Cardiac muscle cell (in vitro differentiated cells and primary cell): ENCODE data around the gene CASZ1. TPM values are rescaled to one million over a fixed set of nuclear protein-coding genes. Genes with fewer than 3 reads are reported as not detected.
A peak's percentile ranks its signal among the peaks of the same experiment; 100 is the strongest.

ENCODE experiments used
- DNase-seq, 2 donors: peaks; one replicate each; pipeline versions ENCODE4 v3.0.0 to v3.0.0-alpha.2; 2010 to 2017; ENCODE audit warnings: low read depth in 1 of 2, low spot score in 1 of 2
- H3K27ac ChIP-seq: fragments of 200-600 bp; sonication (generic); 2 replicates; pipeline ENCODE4 v1.5.1; 2016
- H3K27me3 ChIP-seq: fragments of 200-600 bp; sonication (generic); 2 replicates; pipeline ENCODE4 v1.6.0; 2016; ENCODE audit warnings: control low read depth
- H3K36me3 ChIP-seq: fragments of 200-600 bp; sonication (generic); 2 replicates; pipeline ENCODE4 v1.5.1; 2016; ENCODE audit warnings: control low read depth
- H3K4me1 ChIP-seq: fragments of 200-600 bp; sonication (generic); 2 replicates; pipeline ENCODE4 v1.8.1; 2017; ENCODE audit warnings: low read depth, mild to moderate bottlenecking, mixed run types
- H3K4me3 ChIP-seq: fragments of 200-600 bp; sonication (generic); 2 replicates; pipeline ENCODE4 v1.5.1; 2016; ENCODE audit warnings: mild to moderate bottlenecking
- H3K9me3 ChIP-seq: fragments of 200-600 bp; sonication (generic); 2 replicates; pipeline ENCODE4 v1.5.1; 2017; ENCODE audit warnings: low read depth, mild to moderate bottlenecking, control low read depth
- polyA plus RNA-seq: library from polyadenylated mRNA; unstranded; fragments of >200 nt; fragmentation: Nextera tagmentation; extraction: Ambion mirVana; gene quantifications from 2 replicates; pipeline ENCODE4 v1.2.1, GENCODE V29; 2016
- total RNA-seq: library from RNA; depleted of rRNA; stranded (reverse); fragments of >200 nt; gene quantifications from 2 replicates; pipeline ENCODE4 v1.2.3, GENCODE V29; 2016
- TF ChIP-seq, protein P1 (sequence below): IDR thresholded peaks from 2 replicates; pipeline ENCODE4 v1.5.1; 2012; ENCODE audit warnings: low read depth, mild to moderate bottlenecking, low read length

CASZ1 gene
- total and polyA plus RNA-seq, 2 experiments from 2014 or later: 53.5 to 87.3 TPM

DNA sequence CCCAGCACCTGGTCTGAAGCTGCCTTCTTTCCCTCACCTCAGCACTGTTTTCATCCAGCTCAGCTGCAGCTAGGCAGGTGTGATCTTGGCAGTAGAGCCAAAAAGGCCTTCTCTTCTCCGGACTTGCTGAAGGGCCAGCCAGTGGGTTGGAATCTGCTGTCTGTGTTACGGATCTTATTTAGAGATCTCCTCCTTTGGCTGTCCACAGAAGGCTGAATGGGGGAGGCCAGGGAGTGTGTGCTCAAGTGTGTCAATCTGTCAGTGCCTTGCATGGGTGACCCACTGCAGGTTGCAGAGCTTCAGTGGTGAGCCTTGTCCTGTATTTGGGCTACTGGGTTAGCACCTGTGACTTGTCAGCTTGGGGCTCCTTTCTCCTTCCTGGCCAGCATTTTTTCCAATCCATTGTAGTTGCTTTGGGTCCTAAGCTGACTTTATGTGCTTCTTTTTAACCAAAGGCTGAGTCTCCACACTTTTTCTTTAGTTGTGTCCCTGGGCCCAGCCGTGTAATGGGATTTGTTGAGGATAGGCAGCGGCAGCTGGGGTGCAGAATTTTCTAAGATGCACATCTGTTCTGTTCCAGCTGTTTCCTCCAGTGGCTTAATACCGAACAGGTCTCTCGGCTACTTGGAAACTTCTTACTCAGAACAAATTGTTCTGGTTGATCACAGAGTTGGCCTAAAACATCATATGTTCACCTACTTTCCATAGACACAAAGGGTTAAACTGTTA, 194.9 kb downstream of the CASZ1 start:
- no peaks in the 10 kb centered on the region for H3K4me1 ChIP-seq
- no peak for DNase-seq
- no peak overlapping the region for H3K4me3 ChIP-seq
- no peaks in the 10 kb centered on the region for H3K36me3 ChIP-seq
- TF ChIP-seq, protein P1, sequence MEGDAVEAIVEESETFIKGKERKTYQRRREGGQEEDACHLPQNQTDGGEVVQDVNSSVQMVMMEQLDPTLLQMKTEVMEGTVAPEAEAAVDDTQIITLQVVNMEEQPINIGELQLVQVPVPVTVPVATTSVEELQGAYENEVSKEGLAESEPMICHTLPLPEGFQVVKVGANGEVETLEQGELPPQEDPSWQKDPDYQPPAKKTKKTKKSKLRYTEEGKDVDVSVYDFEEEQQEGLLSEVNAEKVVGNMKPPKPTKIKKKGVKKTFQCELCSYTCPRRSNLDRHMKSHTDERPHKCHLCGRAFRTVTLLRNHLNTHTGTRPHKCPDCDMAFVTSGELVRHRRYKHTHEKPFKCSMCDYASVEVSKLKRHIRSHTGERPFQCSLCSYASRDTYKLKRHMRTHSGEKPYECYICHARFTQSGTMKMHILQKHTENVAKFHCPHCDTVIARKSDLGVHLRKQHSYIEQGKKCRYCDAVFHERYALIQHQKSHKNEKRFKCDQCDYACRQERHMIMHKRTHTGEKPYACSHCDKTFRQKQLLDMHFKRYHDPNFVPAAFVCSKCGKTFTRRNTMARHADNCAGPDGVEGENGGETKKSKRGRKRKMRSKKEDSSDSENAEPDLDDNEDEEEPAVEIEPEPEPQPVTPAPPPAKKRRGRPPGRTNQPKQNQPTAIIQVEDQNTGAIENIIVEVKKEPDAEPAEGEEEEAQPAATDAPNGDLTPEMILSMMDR: no peak
- no peaks in the 10 kb centered on the region for H3K9me3 ChIP-seq
- no peak overlapping the region for H3K27ac ChIP-seq
- H3K27me3 ChIP-seq: no peaks in the 10 kb centered on the region

DNA sequence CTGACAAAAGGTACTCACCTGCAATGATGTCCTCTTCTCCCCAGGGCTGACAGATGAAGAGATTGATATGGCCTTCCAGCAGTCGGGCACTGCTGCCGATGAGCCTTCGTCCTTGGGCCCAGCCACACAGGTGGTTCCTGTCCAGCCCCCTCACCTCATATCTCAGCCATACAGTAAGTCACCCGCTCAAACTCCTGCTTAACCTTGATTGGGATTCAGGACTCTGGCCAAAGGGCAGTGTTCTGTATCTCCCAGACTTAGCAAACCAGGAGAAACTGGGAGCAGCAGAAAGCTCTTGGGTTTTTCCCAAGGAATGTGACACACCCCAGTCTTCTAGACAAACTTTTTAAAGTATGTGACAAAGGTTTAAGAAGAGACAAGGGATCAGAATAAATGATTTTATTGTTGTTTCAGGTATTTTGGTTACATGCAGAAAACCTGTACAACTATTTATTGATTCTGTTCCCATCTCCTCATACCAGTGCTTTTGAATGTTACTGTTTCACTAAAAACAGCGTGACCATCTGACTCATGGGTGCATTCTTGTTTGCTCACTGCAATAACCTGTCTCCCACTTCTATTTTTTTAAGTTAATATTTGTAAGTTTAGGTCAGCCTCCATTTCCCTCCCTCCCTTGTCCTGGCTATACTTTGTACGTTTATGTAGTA, 197.1 kb downstream of the CASZ1 start:
- peaks cover 10% of the 10 kb centered on the region for H3K4me1 ChIP-seq
- H3K4me3 ChIP-seq: no peak overlapping the region
- TF ChIP-seq, protein P1: no peak
- DNase-seq: peak in 1 of 2 donors; percentile 19
- no peaks in the 10 kb centered on the region for H3K27me3 ChIP-seq
- no peaks in the 10 kb centered on the region for H3K9me3 ChIP-seq
- no peaks in the 10 kb centered on the region for H3K36me3 ChIP-seq
- no peak overlapping the region for H3K27ac ChIP-seq

DNA sequence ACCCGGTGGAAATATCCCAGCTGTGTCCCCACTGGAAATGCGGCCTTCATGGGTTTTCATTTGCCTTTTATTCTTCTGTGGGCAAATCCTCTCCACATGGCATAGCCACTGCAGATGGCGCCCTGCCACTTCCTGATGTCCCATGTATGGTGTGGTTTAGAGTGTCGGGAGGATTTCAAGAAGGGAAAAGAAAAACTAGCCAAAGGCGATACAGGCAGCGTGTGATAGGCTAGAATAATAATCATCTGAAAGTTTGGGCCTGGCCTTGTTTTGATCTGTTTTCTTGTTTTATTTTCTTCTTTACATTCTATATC, 198.1 kb downstream of the CASZ1 start:
- H3K4me1 ChIP-seq: peaks cover 20% of the 10 kb centered on the region
- H3K27me3 ChIP-seq: no peaks in the 10 kb centered on the region
- no peak overlapping the region for H3K27ac ChIP-seq
- no peak for DNase-seq
- no peaks in the 10 kb centered on the region for H3K9me3 ChIP-seq
- TF ChIP-seq, protein P1: no peak
- no peaks in the 10 kb centered on the region for H3K36me3 ChIP-seq
- no peak overlapping the region for H3K4me3 ChIP-seq

DNA sequence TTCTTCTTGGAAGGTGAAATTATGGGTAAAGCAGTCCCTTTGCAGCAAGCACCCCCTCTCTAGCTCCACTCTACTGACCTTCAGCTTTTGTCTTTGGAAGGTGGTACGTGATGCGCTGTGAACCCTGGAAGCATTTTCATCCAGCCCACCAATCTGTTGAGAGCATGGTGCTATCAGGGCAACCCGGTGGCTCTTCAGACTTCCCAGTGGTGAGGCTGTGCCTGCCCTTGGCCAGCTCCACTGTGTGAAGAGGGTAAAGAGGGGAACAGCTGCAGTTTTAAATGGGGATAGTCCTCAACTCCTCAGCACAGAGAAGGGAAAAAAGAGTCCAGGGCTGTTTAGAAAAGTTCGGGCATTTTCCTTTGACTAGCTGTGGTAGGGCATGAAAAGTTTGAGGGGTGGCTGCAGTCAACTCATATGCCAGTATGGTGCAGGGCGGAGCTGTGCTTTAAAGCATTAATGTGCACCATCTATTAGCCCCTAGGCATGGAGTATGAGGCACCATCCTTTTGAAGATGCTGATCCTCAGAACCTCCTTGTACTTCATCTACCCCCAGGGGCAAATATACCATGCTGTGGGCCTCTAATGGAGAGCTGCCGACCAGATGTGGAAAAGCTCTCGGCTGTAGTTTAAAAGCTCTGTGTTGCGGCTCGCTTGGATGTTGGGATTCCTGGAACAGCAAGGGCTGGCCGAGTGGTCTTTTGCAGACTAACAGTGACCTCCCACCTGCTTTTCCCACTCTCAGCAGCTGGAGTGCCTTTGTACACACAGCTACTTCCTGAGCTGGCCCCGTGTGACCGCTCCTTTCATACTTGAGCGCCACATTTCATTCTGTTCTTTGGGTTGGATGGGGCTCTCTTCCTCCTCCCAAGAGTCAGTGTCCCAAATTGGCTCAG, 198.7 kb downstream of the CASZ1 start:
- Histone ChIP-seq H3K4me1 (peaks cover 26% of the 10 kb centered on the region), H3K4me3 (no peak overlapping the region), H3K9me3 (no peaks in the 10 kb centered on the region), H3K36me3 (no peaks in the 10 kb centered on the region), H3K27ac (no peak overlapping the region), H3K27me3 (no peaks in the 10 kb centered on the region)
- TF ChIP-seq, protein P1: no peak
- DNase-seq: no peak

DNA sequence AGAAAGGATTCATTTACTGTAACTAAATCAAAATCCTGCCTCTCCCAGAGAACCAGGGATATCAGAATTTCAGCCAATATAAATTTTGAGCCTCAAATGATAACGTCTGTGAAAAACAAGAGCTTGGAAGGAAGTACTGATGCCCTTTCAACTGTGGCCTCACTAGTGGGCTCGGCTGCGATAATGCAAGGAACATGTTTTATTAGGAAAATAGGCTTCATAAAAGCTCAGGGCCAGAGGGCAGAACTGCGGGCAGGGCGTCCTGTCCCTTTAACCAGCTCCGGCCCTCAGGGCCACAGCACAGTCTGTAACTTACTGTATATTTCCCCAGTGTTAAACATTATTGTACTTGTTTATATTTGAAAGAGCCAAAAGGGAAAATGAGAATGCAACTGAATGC, 199.7 kb downstream of the CASZ1 start:
- H3K36me3 ChIP-seq: no peaks in the 10 kb centered on the region
- H3K4me1 ChIP-seq: peaks cover 34% of the 10 kb centered on the region
- TF ChIP-seq, protein P1: no peak
- no peak overlapping the region for H3K4me3 ChIP-seq
- H3K27me3 ChIP-seq: no peaks in the 10 kb centered on the region
- DNase-seq: no peak
- no peak overlapping the region for H3K27ac ChIP-seq
- no peaks in the 10 kb centered on the region for H3K9me3 ChIP-seq
